ENCODE measurements around the gene GDF2.

The GDF2 gene

DNA sequence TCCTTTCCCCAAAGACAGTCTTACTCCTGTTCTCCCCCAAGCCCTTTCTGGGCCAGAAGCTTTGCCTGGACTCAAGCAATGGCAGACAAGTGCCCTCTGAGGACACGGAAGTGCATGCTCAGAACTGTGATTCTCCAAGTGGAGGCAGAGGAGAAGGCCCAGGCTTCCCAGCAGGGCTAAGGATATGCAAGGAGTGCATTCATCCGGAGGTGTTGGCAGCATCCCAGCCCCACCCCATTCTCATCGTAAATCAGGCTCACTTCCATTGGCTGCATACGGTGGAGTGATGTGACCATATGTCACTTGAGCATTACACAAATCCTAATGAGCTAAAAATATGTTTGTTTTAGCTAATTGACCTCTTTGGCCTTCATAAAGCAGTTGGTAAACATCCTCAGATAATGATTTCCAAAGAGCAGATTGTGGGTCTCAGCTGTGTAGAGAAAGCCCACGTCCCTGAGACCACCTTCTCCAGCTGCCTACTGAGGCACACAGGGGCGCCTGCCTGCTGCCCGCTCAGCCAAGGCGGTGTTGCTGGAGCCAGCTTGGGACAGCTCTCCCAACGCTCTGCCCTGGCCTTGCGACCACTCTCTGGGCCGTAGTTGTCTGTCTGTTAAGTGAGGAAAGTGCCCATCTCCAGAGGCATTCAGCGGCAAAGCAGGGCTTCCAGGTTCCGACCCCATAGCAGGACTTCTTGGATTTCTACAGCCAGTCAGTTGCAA lies 24.5 kb downstream of the GDF2 start:
- H3K4me3 ChIP-seq (ENCODE audit: low read depth, low read length), result no peak overlapping the region
- TF ChIP-seq POLR2A (IDR thresholded peaks at IDR 0.05; ENCODE audit: extremely low read depth, insufficient read length) (no peak), MYC (IDR thresholded peaks at IDR 0.05; ENCODE audit: low read depth, low read length) (no peak), CTCF (IDR thresholded peaks at IDR 0.05; ENCODE audit: low read depth, low read length) (no peak), MAX (IDR thresholded peaks at IDR 0.05; ENCODE audit: low read depth, low read length) (no peak)
- no peak for DNase-seq (ENCODE audit: low read depth)

GRCh38 chr10:47347303-47347675 lies 25.0 kb downstream of the GDF2 start:
- no peak overlapping the region for H3K4me3 ChIP-seq (ENCODE audit: low read depth, low read length)
- TF ChIP-seq CTCF (IDR thresholded peaks at IDR 0.05; ENCODE audit: low read depth, low read length) (no peak), MYC (IDR thresholded peaks at IDR 0.05; ENCODE audit: low read depth, low read length) (no peak), POLR2A (IDR thresholded peaks at IDR 0.05; ENCODE audit: extremely low read depth, insufficient read length) (no peak), MAX (IDR thresholded peaks at IDR 0.05; ENCODE audit: low read depth, low read length) (no peak)

DNA sequence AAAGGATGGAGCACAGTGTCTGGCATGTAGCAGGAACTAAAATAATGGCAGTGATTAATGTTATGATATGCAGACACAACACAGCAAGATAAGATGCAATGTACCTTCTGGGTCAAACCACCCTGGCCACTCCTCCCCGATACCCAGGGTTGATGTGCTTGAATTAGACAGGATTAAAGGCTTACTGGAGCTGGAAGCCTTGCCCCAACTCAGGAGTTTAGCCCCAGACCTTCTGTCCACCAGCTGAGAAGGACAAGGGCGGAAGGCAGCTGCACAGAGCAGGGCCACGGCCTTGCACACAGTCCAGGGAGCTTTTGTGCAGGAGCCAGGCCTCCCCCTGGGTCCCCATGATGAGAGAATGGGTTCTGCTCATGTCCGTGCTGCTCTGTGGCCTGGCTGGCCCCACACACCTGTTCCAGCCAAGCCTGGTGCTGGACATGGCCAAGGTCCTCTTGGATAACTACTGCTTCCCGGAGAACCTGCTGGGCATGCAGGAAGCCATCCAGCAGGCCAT lies 25.9 kb downstream of the GDF2 start, which contains the start of gene RBP3:
TSS of gene RBP3 (plus strand) at position 226 of the 514 bp plus-strand sequence. CDS start at position 348, 122 bp downstream.
- no peak for TF ChIP-seq POLR2A (IDR thresholded peaks at IDR 0.05; ENCODE audit: extremely low read depth, insufficient read length)
- no peak for TF ChIP-seq MAX (IDR thresholded peaks at IDR 0.05; ENCODE audit: low read depth, low read length)
- no peak for TF ChIP-seq CTCF (IDR thresholded peaks at IDR 0.05; ENCODE audit: low read depth, low read length)
- TF ChIP-seq MYC (IDR thresholded peaks at IDR 0.05; ENCODE audit: low read depth, low read length), result no peak
- no peak within 1 kb of the TSS for H3K4me3 ChIP-seq (ENCODE audit: low read depth, low read length)
- DNase-seq (ENCODE audit: low read depth), result no peak

More at GRCh38 chr10:47347303-47347675, 25.0 kb downstream of the GDF2 start:
- no peak for DNase-seq (ENCODE audit: low read depth)

DNA sequence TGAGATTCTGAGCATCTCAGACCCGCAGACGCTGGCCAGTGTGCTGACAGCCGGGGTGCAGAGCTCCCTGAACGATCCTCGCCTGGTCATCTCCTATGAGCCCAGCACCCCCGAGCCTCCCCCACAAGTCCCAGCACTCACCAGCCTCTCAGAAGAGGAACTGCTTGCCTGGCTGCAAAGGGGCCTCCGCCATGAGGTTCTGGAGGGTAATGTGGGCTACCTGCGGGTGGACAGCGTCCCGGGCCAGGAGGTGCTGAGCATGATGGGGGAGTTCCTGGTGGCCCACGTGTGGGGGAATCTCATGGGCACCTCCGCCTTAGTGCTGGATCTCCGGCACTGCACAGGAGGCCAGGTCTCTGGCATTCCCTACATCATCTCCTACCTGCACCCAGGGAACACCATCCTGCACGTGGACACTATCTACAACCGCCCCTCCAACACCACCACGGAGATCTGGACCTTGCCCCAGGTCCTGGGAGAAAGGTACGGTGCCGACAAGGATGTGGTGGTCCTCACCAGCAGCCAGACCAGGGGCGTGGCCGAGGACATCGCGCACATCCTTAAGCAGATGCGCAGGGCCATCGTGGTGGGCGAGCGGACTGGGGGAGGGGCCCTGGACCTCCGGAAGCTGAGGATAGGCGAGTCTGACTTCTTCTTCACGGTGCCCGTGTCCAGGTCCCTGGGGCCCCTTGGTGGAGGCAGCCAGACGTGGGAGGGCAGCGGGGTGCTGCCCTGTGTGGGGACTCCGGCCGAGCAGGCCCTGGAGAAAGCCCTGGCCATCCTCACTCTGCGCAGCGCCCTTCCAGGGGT lies 26.6 kb downstream of the GDF2 start:
- no peak for TF ChIP-seq CTCF (IDR thresholded peaks at IDR 0.05; ENCODE audit: low read depth, low read length)
- no peak overlapping the region for H3K4me3 ChIP-seq (ENCODE audit: low read depth, low read length)
- DNase-seq (ENCODE audit: low read depth), result peak; percentile 9

GRCh38 chr10:47349516-47349915 lies 27.3 kb downstream of the GDF2 start:
- TF ChIP-seq CTCF (IDR thresholded peaks at IDR 0.05; ENCODE audit: low read depth, low read length) (no peak), POLR2A (IDR thresholded peaks at IDR 0.05; ENCODE audit: extremely low read depth, insufficient read length) (no peak), MYC (IDR thresholded peaks at IDR 0.05; ENCODE audit: low read depth, low read length) (no peak), MAX (IDR thresholded peaks at IDR 0.05; ENCODE audit: low read depth, low read length) (no peak)
- no peak for DNase-seq (ENCODE audit: low read depth)
- H3K4me3 ChIP-seq (ENCODE audit: low read depth, low read length), result no peak overlapping the region
